Endothelial cell of umbilical vein (primary cell): ENCODE measurements around the gene WIZ. TPM values are rescaled to one million over a fixed set of nuclear protein-coding genes. Genes with fewer than 3 reads are reported as not detected.

Source experiments
- BruUV-seq: library from RNA; stranded (reverse); fragments of 400-500 nt; replicated peaks from 2 replicates; lab custom pipeline; 2021; lab: Mats Ljungman, UMichigan
- CTCF ChIA-PET: fragments of 300-600, 350-600 bp; sonication (Branson Sonifier 250); formaldehyde crosslinking; loops from one replicate; lab custom pipeline; 2021; ENCODE audit warnings: antibody characterized with exemption, inconsistent platforms; lab: Charles Lee
- POLR2A ChIA-PET: fragments of 300-600, 350-600 bp; sonication (Branson Sonifier 250); formaldehyde crosslinking; loops from one replicate; lab custom pipeline; 2021; ENCODE audit warnings: antibody characterized with exemption, inconsistent platforms; lab: Charles Lee
- DNase-seq: peaks from one replicate; pipeline ENCODE4 v3.0.0-alpha.2; 2011; ENCODE audit warnings: low read depth, low spot score
- FAIRE-seq: peaks from 2 replicates; lab custom pipeline; 2011; peaks lifted over from hg19 to GRCh38; lab: Jason Lieb, UNC
- H2AFZ ChIP-seq: 2 replicates; pipeline ENCODE4 v1.6.0; 2012; ENCODE audit warnings: low read depth, low read length, control low read depth, inconsistent platforms
- H3K27ac ChIP-seq: 2 replicates; pipeline ENCODE4 v1.5.1; 2011; ENCODE audit warnings: low read depth, mild to moderate bottlenecking, control low read depth, low read length, moderate library complexity; ENCODE audit not compliant: insufficient read depth
- H3K27me3 ChIP-seq, 2 experiments: 2 replicates each; pipeline versions ENCODE4 v1.6.0 to v1.6.1; 2011; ENCODE audit warnings: low read length in 2 of 2, mixed read lengths in 1 of 2; ENCODE audit not compliant: control insufficient read depth in 2 of 2, insufficient read depth in 2 of 2
- H3K36me3 ChIP-seq, 2 experiments: 2 replicates in 1 of 2; 3 replicates in 1 of 2; pipeline ENCODE4 v1.5.1; 2011; ENCODE audit warnings: low read length in 2 of 2, mild to moderate bottlenecking in 1 of 2, moderate library complexity in 1 of 2; ENCODE audit not compliant: control insufficient read depth in 2 of 2, insufficient read depth in 2 of 2; ENCODE audit errors: extremely low read depth in 1 of 2
- H3K4me1 ChIP-seq: 3 replicates; pipeline ENCODE4 v1.5.1; 2011; ENCODE audit warnings: mild to moderate bottlenecking, low read length; ENCODE audit not compliant: control insufficient read depth, insufficient read depth; ENCODE audit errors: extremely low read depth
- H3K4me2 ChIP-seq: 2 replicates; pipeline ENCODE4 v1.6.1; 2011; ENCODE audit warnings: low read length, control low read depth, mixed read lengths; ENCODE audit not compliant: insufficient read depth
- H3K4me3 ChIP-seq, 3 experiments: fragments of 200-600 bp in 1 of 3; sonication (generic), shearing (Covaris generic) in 1 of 3; replicated peaks in 1 of 3; 2 replicates each; pipeline ENCODE4 v1.5.1; 2011 to 2016; ENCODE audit warnings: control low read depth in 3 of 3, low read length in 3 of 3, mild to moderate bottlenecking in 2 of 3, inconsistent platforms in 1 of 3, low read depth in 1 of 3, moderate library complexity in 1 of 3; ENCODE audit not compliant: insufficient read depth in 1 of 3
- H3K79me2 ChIP-seq: 2 replicates; pipeline ENCODE4 v1.6.0; 2012; ENCODE audit warnings: low read length, inconsistent platforms; ENCODE audit not compliant: control insufficient read depth, insufficient read depth
- H3K9ac ChIP-seq: replicated peaks from 2 replicates; pipeline ENCODE3; 2011; ENCODE audit warnings: low read length, control low read depth; ENCODE audit not compliant: insufficient read depth; ENCODE audit errors: extremely low read depth
- H3K9me1 ChIP-seq: replicated peaks from 3 replicates; pipeline ENCODE4 v1.6.0; 2011; ENCODE audit warnings: mild to moderate bottlenecking, low read length; ENCODE audit not compliant: control insufficient read depth, insufficient read depth; ENCODE audit errors: extremely low read depth
- H3K9me3 ChIP-seq: replicated peaks from 2 replicates; pipeline ENCODE4 v1.5.1; 2012; ENCODE audit warnings: low read length, inconsistent platforms; ENCODE audit not compliant: control insufficient read depth, insufficient read depth
- H4K20me1 ChIP-seq: replicated peaks from 2 replicates; pipeline ENCODE3; 2011; ENCODE audit warnings: mild to moderate bottlenecking, low read length; ENCODE audit not compliant: control insufficient read depth, insufficient read depth; ENCODE audit errors: extremely low read depth
- EZH2 ChIP-seq: IDR thresholded peaks from 2 replicates; pipeline ENCODE4 v1.6.1; 2012; ENCODE audit warnings: borderline replicate concordance, low read depth, mild to moderate bottlenecking, moderate library complexity, low read length, inconsistent platforms; ENCODE audit not compliant: severe bottlenecking
- FOS ChIP-seq: IDR thresholded peaks from 2 replicates; pipeline ENCODE4 v1.6.1; 2011; ENCODE audit warnings: mild to moderate bottlenecking, low read length, moderate library complexity, borderline replicate concordance; ENCODE audit not compliant: insufficient read depth
- GATA2 ChIP-seq: IDR thresholded peaks from 2 replicates; pipeline ENCODE4 v1.7.0; 2011; ENCODE audit warnings: low read depth, mild to moderate bottlenecking, moderate library complexity, mixed read lengths, low read length; ENCODE audit not compliant: insufficient read length, insufficient read depth
- JUN ChIP-seq: IDR thresholded peaks from 2 replicates; pipeline ENCODE4 v1.6.1; 2011; ENCODE audit warnings: borderline replicate concordance, low read depth; ENCODE audit not compliant: insufficient read length, insufficient read depth
- MYC ChIP-seq: IDR thresholded peaks from one replicate; pipeline ENCODE4 v1.6.1; 2011; ENCODE audit warnings: mild to moderate bottlenecking, low read depth, low read length
- POLR2A ChIP-seq: IDR thresholded peaks from 2 replicates; pipeline ENCODE4 v1.6.1; 2012; ENCODE audit warnings: low read depth, mild to moderate bottlenecking, control low read depth, low read length
- POLR2AphosphoS5 ChIP-seq: IDR thresholded peaks from 2 replicates; pipeline ENCODE4 v1.6.1; 2012; ENCODE audit warnings: low read depth, mild to moderate bottlenecking, control low read depth, low read length, moderate library complexity; ENCODE audit not compliant: insufficient read depth
- dilution Hi-C: fragments of 300-500 bp; cut with MboI; formaldehyde crosslinking; loops from one replicate; pipeline ENCODE4 v1.15.0; 2019; ENCODE audit warnings: low sequenced_read_pairs; ENCODE audit not compliant: extremely low pct_ligation_motif_present
- intact Hi-C: fragments of 100-400 bp; cut with micrococcal nuclease; formaldehyde crosslinking; loops from one replicate; pipeline ENCODE4 v1.10.0; 2022
- polyA plus RNA-seq, 4 experiments: library from polyadenylated mRNA; depleted of rRNA in 3 of 4; stranded (reverse) in 3 of 4; unstranded in 1 of 4; fragments of >200 nt; gene quantifications; 2 replicates each; pipeline versions ENCODE4 v1.2.1 to v1.2.3, GENCODE V29; 2011 to 2012; ENCODE audit warnings: missing spikeins in 1 of 4
- total RNA-seq: library from RNA; stranded (reverse); gene quantifications from 2 replicates; pipeline ENCODE4 v1.2.3, GENCODE V29; 2021
- TF ChIP-seq, protein P1 (sequence below): IDR thresholded peaks from 2 replicates; pipeline ENCODE4 v1.6.1; 2011; ENCODE audit not compliant: insufficient read depth, insufficient read length
- TF ChIP-seq, protein P2 (sequence below), 2 donors: IDR thresholded peaks; 1 replicate in 1 of 2; 2 replicates in 1 of 2; pipeline ENCODE4 v1.5.1; 2011; ENCODE audit warnings: low read length in 2 of 2, mild to moderate bottlenecking in 2 of 2, moderate library complexity in 2 of 2, control low read depth in 1 of 2, inconsistent platforms in 1 of 2, low read depth in 1 of 2; ENCODE audit not compliant: insufficient read depth in 1 of 2; ENCODE audit errors: extremely low read depth in 1 of 2

The WIZ gene
- total and polyA plus RNA-seq, 2 donors (not counting 3 experiments of a cell fraction or from before 2014, with no cell fraction given): 21.0 to 47.2 TPM

DNA sequence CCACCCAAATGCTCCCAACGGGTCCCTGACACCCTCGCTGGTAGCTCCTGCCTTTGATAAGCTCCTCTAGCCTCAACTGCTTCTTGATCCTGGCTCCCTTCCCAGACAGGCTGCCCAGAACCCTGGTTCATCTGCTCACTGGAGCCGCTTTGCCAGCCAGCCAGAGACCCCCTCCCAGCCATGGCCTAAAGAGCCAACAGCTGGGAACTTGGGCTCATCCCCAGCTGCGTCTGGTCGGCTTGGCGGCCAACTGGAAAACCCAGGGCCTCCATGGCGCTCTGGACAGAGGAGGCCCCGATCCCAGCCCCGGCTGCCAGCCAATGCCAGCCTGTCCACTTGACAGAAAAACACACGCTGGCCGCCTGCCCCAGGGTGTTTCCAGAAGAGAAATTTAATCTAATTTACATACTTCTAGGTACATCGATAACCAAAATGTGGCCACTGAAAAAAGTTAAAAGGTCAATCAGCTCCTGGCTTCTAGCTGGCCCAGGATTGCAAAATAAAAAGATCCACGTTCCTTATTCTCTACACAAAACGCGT lies 28.0 kb downstream of the WIZ start:
- Histone ChIP-seq H3K9me3 (no peaks in the 10 kb centered on the region), H4K20me1 (no peaks in the 10 kb centered on the region), H3K4me3 (no peak overlapping the region), H3K4me2 (no peak overlapping the region), H3K79me2 (peaks cover 20% of the 10 kb centered on the region), H3K36me3 (peaks cover 8 to 37% of the 10 kb centered on the region in 2 experiments), H3K9ac (no peak overlapping the region), H3K27ac (no peak overlapping the region), H3K4me1 (peaks cover 13% of the 10 kb centered on the region), H3K27me3 (no peaks in the 10 kb centered on the region), H3K9me1 (no peaks in the 10 kb centered on the region), H2AFZ (no peak overlapping the region)
- intact Hi-C loops: no loop called here
- no TSS peak for BruUV-seq
- dilution Hi-C loops: no loop called here
- DNase-seq: no peak
- FAIRE-seq: no peak
- POLR2A ChIA-PET: interaction anchor here (0.7 kb wide), 1 partner anchor 126 kb away, joined by 3 read pairs; no protein-coding TSS in a partner anchor
- no peak for TF ChIP-seq POLR2AphosphoS5
- no peak for TF ChIP-seq POLR2A
- no peak for TF ChIP-seq GATA2
- no peak for TF ChIP-seq JUN
- no peak for TF ChIP-seq EZH2
- TF ChIP-seq, protein P1, sequence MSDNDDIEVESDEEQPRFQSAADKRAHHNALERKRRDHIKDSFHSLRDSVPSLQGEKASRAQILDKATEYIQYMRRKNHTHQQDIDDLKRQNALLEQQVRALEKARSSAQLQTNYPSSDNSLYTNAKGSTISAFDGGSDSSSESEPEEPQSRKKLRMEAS: no peak
- TF ChIP-seq, protein P2, sequence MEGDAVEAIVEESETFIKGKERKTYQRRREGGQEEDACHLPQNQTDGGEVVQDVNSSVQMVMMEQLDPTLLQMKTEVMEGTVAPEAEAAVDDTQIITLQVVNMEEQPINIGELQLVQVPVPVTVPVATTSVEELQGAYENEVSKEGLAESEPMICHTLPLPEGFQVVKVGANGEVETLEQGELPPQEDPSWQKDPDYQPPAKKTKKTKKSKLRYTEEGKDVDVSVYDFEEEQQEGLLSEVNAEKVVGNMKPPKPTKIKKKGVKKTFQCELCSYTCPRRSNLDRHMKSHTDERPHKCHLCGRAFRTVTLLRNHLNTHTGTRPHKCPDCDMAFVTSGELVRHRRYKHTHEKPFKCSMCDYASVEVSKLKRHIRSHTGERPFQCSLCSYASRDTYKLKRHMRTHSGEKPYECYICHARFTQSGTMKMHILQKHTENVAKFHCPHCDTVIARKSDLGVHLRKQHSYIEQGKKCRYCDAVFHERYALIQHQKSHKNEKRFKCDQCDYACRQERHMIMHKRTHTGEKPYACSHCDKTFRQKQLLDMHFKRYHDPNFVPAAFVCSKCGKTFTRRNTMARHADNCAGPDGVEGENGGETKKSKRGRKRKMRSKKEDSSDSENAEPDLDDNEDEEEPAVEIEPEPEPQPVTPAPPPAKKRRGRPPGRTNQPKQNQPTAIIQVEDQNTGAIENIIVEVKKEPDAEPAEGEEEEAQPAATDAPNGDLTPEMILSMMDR (IDR thresholded peaks at IDR 0.05; ENCODE audit: extremely low read depth in 1 of 2, insufficient read depth in 1 of 2, low read depth in 1 of 2, low read length in 2 of 2): no peak
- no peak for TF ChIP-seq FOS
- TF ChIP-seq MYC: no peak
- CTCF ChIA-PET: interaction anchor here (0.6 to 1.7 kb wide), 3 partner anchors 31 to 330 kb away, joined by 3 to 5 read pairs (median 3); no protein-coding TSS in a partner anchor
